SW480 (cell line): ENCODE measurements around the gene C1QL4.

ENCODE experiments used
- DNase-seq: peaks from one replicate; pipeline ENCODE4 v3.0.0-alpha.2; 2016; ENCODE audit warnings: low spot score

C1QL4 gene

DNA sequence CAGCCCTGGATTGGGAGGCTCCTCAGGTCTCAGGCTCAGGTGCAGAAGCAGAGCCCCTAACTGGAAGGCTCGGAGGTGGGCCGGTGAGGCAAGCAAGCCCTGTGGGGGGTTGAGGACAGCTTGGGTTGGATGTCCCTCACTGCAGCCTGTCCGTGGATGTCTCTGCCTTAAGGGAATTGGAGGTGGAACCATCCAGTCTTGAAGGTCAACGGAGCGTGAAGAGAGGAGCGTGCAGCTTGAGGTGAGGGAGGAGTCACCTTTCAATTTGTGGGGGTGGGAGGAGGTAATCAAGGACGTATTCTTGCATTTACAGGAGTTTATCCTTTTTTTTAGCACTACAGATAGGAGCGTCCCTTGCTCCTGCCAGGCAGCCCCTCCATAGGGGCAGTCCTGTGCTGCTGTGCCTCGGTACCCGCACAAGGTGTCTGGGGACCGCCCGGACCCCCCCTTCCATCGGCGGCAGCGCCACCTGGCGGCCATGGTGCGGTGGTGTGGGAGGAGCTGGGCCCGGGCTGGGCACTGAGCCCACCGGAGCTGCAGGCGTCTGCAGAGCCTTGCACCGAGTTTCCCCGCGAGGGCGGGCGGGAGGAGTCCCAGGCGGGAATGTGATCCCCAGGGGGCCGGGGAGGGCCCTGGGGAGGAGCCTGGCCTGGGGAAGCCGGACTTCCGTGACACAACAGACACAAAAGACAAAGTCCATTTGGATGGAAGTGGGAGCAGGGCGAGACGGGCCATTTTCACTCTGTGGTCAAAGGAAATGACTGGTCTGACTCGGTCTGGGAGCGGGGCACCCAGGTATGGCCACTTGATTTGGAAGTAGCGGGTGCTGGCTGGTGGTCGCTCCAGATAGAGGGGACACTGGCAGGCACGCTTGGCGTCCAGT, 10.6 kb upstream of the C1QL4 start:
- peak; percentile 86 for DNase-seq

DNA sequence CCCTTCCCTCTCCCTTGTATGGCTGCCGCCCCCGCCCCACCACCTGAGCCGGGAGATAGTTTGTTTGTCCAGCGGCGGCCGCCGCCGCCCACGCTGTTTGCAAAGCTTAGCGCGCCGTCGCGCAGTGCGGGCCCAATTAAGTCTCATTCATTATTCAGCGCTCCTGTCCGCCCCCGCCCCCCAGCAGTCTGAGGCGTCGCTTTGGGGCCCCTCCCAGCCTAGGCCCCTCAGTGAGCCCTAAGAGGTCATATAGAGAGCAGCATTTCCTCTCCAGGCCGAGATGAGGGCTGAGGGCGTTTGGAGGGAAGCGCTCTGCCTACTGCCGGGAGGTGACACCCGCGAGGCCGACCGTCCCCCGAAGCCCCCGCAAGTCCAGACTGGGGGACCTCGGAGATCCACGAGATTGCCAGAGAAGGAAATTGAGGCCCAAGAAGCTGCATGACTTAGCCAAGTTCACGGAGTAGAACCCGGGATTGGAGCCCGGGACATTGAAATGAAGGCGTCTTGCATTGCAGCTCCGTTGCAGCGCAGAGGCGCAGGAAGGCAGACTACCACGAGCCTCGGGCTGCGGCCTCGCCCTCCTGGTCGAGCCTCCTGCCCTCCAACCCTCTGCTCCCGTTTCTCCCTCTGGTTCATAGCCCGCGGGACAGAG, 9.8 kb upstream of the C1QL4 start, which contains the start of gene DNAJC22:
Gene DNAJC22, plus strand, starts transcription at position 230 of the 652 bp plus-strand sequence. CDS start 1,985 bp downstream, outside the sequence.
- DNase-seq: no peak

DNA sequence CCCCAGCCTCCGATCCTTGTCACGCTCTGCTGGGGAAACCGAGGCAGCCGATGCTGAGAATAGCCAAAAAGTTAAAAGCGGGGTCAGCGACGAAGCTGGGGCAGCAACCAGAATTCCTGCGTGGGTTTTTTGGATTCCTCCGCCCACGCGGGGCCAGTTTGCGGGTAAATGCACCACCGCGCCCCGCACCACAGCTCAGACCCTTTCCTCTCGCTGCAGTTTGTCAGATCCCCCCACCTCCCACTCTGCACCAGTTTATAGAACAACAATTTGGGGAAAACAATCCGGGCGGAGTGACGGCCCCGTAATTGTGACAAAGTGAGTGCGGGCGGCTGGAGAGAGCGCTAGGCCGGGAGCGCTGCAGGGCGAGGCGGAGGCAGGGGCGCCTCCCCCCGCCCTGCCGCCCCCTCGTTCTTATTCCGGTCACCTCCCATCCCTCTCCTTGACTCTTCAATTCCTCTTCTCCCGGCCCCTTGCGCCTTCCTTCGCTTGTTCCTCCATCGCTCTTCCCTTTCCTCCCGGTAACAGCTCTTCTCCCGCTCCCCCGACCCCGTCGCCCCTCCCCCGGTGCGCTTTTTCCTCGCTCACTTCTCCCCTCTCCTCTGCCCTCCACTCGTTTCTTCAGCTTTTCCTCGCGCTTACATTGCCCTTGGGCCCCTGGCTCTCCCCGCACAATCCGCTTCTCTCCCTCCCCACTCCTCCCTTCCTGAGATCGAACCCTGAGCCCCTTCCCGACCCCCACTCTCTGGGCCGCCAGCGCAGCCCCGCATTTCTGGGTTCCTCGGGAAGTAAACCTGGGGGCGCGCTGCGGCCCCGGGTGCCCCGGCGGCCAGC, 9.1 kb upstream of the C1QL4 start:
- DNase-seq: no peak

DNA sequence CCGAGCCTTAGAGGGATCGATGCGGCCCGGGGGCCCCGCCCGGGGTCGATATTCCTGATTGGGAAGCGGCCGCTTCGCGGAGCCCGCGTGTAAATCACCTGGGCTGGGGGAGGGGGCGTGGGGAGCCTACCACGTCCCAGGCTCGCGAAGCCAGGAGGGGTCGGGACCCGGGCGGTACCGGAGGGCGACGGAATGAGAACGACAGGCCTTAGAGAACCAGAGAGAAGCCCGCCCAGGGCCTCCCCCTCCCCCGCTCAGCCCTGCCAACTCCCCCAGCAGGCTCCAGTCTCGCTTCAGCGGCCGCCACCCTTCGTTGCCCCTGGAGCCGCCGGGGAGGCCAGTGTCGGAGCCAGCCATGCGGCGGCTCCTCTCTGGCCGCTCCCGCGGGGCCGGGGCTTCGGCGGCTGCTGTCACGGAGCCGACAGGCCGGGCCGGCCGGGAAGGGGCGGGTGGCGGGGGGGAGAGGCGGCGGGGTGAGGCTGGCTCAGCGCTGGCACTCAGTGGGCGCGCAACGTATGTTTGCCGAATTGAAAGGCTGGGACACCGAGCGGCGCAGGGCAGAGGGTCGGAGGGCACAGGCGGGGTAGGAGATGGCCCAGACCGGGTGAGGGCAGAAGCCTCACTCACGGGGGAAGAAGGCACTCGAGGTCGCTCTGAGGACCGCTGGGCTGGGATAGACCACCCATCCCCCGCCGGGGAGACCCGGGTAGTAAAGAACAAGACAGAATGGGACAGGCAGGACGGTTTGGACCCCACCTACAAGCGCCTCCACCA, 8.2 kb upstream of the C1QL4 start:
- no peak for DNase-seq

GRCh38 chr12:49344486-49345050, 7.6 kb upstream of the C1QL4 start:
- no peak for DNase-seq

DNA sequence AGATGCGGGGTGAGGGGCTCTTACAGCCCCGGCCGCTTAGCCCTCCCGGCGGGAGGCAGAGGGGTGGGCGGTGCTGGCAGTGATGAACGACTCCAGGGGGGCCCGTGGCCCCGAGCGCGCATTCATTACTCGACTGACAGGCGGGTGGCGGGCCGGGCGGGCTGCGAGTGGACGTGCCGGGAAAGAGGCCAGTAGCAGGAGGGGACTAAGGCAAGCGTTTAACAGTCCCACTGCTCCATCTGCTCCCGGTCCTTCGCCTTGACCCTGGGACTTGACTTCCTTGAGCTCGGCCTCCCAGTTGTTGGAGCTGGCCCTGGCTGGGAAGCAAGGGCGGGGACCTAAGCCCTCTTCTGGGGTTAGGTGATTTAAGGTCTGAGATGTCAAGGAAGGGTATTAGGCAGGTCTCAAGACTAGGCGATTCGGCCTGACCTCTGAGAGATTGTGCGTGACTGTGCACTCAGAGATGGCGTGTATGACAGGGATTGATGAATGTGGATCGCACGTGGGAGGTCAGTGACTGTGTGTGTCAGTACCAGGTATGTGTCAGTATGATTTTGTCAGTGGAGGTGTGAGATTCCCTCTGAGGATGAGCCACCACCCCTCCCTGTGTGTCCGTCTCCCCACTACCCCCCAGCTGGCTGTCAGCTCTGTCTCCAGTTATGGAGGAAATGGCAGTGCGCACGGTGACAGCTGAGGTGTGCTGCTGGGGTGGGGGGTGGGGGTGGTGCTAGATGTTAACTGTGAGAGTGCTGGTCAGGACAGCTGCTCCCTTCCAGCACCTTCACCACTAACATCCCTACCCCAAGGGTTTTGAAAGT, 6.1 kb upstream of the C1QL4 start:
- DNase-seq: no peak

DNA sequence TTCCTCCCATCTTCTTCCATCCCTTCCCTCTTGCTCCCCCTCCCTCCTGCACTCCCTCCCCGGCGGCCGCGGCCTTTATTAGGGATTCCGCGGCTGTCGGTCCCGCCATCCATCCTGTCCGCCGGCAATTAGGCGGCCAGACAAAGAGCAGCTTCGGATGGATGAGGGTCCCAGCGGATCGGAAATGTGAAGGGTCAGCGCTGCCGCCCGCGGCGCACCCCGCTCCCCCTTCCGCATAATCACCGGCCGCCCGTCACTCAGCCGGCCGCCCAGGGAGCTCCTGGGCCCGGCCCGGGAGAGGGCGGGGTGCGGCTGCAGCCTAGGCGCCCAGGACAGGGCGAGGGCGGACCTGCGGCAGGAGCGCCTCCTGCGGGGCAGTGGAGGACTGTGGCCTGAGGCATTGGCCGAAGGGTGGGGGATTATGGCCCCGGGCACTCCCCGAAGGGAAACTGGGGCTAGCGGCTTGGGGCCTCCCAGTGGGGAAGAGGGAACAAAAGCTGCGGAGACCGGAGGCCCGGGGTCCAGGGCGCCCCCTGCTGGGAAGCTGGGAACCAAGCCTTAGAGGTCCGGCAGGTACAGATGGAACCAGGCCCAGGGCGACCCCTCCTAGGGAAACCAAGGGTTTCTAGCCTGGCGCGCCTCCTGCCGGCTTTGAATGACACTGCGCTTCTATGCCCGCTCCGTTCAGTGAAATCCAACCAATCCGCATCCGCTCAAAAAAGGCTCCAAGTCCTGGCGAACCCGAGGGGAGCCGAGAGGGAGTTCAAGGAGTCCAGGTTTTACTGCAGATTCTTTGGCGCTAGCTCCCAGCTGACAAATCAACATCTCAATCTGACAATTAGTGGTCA, 5.3 kb upstream of the C1QL4 start:
- peak; percentile 84 for DNase-seq

GRCh38 chr12:49341777-49342065, 4.7 kb upstream of the C1QL4 start:
- DNase-seq: no peak

DNA sequence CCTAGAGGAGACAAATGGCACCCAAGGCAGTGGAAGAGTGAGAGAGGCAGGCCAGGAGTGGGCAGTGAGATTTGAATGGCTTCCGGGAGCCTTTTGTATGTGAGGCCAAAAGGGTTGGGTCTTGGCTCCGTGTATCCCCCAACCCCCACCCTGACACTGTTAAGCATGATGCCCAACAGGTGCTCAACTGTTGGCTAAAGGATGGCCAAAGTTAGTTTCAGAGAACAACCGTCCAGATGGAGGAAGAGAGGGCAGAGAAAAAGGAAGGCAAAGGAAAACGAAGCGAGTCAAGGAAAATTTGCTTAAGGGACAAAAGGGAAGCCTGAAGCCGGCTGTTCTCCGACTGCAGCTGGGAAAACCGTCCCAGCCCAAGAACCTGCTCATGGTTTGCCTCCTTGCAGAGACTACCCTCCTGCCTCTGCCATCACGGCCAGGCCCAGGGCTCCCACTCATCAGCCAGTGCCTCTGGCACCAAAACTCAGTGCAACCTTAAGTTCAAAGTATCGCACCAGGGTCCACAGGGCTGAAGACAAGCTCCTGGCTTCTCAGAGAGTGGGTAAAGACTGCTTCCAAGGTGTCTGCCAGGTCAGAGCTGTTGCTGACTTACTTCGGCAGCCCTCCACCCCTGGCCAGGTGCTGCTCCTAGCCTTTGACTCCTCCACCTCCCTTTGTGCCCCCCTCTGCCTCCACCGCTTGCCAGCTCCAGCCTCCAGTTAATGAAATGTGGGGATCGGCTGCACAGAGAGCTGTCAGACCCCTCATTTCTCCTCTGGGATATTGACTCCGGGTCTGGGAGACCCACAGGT, 4.2 kb upstream of the C1QL4 start:
- no peak for DNase-seq

DNA sequence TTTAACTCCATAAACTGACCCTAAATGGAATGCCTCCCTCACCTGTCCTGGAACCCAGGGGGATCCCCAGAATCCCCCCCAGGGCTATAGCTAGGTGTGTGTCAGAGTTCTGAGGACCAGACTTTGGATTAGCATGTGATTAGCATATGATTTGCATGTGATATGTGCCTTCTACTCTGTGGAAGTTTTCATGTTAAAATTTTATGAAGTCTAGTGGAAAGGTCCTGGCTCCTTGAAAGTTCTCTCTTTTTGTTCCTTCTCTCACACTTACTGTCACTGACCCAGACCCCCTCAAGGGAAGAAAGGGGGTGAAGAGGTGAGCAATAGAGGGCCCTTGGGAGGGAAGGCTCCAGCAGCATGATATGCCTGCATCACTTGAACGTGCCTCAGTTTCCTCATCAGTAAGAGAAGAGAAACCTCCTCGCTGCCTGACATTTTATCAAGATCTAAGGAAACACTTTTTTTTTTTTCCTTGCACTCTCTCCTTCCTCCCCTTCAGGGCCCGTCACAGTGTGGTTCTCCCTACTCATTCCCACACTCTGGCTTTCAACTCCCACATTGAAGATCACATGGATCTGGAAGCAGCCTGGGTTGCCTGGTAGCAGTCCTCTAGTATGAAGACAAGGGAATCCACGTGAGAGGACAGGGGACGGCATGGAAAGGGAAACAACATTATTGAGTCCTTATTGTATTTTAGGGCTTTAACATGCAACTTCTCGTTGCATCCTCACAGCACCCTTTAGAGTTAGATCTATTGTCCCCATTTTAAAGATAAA, 3.3 kb upstream of the C1QL4 start:
- no peak for DNase-seq

- DNase-seq: no peak
Measured at GRCh38 chr12:49339464-49339861, 2.5 kb upstream of the C1QL4 start.

DNA sequence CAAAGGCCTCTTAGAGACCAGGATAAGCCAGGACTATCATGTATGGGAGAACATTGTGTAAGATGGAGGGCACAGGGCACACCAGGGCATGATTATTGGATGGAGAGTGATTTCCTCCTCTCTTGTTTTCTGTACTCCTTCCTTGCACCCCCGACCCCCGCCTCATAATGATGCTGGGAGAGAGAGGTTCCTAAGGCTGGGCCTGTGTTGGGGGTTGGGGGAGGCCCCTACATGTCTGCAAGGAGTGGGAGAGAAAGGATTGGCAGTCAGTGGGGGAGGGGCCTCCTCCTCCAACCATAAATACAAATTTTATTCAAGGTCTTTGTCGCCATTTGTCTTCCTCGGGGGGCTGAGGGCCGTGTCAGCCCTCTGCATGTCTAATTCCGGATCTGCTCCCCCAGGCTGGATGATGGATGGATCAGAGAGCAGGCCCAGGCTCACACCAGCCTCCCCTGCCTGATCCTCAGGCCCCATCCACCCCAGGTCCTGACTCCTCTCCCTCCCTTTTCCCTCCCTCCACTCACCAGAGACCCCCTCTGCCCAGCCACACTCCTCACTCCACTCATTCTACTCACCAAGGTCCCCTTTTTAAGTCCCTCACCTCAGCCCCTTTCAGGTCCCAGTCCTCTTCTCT, 2.0 kb upstream of the C1QL4 start:
- DNase-seq: no peak

GRCh38 chr12:49335955-49336644, 888 bp downstream of the C1QL4 start:
- DNase-seq: no peak

DNA sequence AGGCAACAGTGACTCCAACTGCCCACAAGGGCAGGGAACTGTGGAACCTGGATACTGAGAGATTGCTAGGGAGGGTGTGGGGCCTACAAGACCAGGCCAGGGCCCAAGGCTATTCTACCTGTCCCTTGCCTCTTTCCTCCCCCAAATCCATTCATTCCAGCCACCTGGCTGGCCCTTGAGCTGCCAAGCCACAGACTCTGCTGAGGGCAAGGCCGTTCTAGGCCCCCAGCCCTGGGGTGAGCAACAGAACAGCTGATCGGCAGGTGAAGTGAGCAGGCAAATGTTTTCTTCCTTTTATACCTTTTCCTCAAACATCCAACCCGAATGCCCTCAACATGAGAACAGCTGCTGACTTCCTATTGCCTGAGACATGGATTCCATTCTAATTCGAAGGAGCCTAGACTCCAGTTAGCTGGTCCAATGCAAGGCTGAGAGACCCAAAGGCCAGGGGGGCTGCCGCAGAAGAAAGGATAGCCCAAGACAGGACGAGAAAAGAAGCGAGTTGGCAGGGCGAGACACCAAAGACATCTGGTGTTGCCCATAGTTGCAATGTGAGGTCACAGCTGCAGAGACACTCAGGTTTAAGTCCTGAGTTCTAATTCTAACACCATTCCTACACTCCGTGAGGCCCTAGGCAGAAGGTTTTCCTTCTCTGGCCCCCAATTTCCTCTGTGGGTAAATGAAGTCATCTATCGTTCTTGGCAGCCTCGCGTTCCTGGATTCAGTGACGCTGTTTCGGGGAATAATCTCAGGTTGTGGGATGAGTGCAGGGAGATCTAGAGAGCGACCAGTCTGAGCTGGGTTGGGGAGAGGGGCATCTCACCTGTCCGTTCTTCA, 1.7 kb downstream of the C1QL4 start:
- DNase-seq: no peak

GRCh38 chr12:49334681-49335080, 2.3 kb downstream of the C1QL4 start:
- no peak for DNase-seq

DNA sequence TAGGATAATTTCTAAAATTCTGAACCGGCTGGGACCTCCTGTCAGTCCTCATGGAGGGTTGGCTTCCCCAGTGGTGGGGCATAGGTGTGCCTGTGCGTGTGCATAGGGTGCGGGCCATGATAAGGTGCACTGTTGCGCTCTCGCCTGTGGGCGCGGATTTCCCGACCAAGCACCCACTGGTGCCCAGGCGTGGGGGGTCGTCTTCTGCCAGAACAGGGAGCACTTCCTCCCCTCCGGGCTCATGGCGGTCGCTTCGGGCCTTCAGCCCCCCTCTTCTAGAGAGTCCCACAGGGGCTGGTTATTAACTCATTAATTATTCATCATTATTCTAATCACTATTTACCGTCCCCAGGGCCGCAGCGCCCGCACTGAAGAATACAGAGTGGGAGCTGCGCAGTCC, 2.8 kb downstream of the C1QL4 start:
- DNase-seq: no peak
